GM19372 (cell line): ENCODE data around the gene PRAC2.

Experiments used
- ATAC-seq: cut with Tn5 transposase; IDR thresholded peaks from one replicate; pipeline ENCODE4 v1.9.1; 2021; ENCODE audit warnings: mild to moderate bottlenecking, low read depth, moderate library complexity; ENCODE audit not compliant: unreplicated experiment

PRAC2 gene

DNA sequence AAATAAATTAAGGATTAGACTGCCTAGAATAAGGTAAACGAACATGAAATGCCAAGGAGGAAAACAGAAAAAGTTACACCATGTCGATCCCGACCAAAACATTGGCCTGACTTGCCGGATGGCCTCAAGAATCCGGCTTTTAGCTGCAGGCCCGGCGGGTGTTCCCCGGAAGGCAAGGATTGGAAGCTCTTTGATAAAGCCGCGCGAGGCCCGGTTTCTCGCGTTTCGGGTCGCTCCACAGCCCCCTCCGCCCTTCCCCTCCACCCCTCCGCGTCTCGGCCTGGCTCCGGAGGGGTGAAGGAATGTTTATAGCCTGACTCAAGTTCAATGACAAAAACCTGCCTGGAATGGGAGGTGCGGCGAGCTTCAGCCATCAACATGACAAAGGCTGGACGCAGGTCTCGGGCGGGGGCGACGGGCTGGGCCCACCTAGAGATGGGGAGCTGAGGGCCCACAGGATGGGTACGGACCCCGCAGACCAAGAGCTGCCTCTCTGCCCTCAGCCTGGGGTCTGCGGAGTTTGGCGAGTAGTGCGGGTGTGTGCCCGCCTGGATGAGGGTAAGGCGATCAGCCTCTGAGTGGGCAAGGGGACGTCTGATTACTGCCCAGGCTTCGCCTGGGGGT lies 3.2 kb upstream of the PRAC2 start:
- ATAC-seq = no peak

DNA sequence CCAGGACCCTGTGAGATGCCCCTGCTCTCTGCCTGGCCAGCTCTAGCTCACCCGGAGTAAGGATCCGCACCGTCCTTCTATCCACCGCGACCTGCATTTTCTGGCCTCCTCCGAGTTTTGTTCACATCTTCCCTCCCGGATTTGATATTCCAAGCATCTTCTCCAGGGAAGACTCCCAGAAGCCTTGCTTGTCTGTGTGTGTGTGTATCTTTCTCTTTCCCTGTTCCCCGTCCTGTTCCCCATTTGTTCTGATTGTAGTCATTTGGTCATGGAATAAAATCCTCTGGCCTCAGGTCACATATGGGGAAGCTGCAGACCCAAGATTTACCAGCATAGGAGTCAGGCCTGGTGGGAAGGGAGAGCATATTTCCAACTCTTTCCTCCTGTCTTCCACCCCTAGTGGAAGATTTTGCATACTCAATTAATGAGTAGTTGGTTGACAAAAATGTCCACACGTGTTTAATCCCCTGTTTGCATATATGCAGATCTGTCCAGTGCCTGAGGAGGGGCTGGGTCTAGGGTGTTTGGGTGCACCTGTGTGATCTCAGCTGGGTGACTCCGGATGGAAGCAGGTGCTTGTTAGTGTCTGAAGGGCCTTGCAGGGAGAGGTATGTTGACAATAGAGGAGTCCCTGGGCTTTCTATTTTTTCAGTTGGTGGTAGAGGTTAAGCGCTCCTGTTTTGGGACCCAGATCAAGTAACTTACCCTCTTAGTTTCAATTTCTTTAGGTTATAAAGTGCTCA lies 2.5 kb upstream of the PRAC2 start:
- ATAC-seq = no peak

DNA sequence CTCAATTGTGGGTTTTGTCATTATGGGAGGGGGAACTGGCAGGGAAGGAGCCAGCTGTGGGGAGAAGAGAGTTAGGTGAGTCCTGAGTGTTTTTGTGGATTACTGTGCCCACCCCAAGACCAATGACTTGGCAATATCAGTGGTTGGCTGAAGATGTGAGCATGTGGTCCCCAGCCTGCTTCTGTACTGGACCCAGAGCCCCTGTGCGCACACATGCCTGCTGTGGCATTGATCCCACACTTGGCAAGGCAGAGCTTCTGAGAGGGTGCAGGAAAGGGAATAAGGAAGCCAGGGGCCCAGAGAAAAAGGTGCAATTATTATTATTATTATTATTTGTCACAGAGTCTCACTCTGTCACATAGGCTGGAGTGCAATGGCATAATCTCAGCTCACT lies 2.0 kb upstream of the PRAC2 start:
- ATAC-seq = no peak

DNA sequence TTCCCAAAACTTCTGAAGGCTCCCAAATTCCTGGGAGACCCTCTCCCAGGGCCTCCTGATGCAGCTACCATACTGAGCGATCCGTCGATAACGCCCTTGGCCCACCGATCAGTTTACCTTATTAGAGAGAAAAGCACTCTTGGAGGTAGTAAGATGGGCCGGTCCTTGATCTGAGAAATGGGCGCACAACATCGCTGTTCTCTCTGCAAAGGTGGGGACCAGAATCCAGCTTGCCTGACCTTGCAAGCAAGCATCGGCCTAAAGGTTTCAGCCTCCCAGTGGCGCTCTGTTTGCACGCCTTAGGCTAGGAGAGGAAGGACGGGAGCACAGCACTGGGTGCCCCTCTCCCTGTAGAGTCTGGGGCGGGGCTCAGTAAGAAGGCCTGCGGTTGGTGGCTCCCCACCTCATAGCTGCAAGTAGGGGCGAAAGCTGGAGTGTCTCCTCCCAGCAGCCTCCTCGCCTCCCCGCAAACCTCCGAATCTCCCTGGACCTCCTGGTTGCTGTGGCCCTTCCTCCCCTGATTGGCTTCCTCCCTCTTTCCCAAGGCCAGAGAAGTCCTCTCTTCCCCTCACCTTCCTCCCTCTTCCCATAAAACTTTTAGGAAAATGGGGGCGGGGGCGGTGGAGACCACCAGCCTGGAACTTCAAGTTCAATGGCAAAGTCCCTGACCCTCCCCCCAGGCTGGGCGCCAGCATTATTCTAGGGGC lies 631 bp upstream of the PRAC2 start, which contains the start of gene PRAC1:
Gene PRAC1 (minus strand): TSS at position 318 of the 707 bp plus-strand sequence. CDS start 126 bp downstream, at position 192.
- ATAC-seq = no peak

DNA sequence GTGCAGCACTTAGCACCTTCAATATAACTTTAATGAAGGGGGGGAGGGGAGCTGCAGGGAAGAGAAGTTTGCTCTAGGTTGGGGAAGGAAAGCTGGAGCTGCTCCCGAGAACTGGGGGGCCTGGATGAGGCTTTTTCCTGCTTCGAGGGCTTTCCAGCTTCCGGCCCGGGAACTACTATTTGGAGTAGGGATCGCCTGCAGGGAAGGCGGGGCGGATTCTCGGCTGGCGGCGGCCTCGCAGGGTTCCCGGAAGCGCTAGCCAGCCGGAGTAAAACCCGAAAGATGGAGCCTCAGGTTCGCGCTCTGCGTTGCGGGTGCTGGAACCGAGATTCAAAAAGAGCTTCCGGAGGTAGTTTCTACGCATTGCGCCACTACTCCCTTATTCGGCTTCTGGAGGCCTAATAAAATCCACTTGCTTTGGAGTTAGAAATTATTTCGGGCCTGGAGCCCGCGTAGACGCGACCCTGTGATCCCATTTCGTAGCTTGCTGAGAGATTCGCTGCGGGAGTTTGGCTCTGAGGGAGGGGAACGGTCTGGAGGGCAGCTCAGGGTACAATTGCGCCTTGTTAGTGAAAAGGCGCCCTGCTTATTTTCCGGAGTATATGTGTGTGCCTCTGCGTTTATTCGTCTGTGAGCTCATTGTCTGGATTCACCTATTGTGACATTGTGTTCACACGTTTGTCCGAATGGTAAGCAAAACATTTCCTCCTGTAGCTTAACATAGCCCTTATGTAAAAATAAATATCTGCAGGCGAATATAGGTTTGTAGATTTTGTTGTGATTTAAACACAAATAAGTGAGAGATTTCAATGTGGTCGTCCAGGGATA lies 652 bp downstream of the PRAC2 start:
- no peak for ATAC-seq

DNA sequence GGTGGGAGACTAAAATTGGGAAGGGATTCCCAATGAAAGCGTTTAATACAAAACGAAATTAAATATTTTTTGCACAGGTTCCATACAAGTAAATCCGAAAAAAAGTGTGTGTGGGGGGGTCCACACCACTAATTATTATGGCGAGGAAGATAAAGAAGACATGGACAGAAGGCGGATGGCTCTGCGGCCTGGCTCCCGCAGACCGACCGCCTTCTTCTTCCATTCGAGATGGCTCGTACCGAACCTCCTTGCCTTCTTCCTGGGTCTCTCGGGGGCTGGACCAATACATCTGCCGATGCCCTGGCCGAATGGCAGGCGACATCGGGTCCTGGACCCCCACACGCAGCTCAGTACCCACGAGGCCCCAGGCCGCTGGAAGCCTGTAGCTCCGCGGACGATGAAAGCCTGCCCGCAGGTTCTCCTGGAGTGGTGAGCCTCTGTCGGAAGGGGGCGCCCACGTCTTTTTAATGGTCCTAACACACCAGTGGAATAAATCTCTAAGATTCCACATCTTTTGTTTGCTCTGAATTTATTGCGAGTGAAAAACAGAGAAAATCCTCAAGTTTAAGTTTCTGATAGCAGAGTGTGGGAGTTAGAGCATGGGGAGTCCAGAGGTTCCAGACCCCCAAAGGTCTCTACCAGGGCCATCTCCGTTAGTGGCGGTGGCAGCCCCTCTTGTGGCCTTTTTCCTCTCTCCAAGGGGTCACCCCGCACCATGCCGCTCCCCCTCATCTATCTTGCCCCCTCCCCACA lies 1.4 kb downstream of the PRAC2 start:
- no peak for ATAC-seq

DNA sequence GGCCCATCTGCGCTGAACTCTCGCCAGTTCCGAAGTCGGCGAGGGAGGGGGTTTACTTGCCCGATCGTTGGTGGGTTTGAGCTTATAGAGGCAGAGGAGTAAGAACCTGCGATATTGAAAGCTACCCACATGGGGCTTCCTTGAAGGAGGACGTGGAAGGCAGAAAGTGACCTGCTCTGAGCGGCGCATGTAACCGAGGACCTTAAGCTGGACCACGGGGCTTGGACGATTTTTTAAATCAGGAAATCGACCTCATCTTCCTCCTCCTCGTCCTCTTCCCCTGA lies 2.0 kb downstream of the PRAC2 start:
- no peak for ATAC-seq

DNA sequence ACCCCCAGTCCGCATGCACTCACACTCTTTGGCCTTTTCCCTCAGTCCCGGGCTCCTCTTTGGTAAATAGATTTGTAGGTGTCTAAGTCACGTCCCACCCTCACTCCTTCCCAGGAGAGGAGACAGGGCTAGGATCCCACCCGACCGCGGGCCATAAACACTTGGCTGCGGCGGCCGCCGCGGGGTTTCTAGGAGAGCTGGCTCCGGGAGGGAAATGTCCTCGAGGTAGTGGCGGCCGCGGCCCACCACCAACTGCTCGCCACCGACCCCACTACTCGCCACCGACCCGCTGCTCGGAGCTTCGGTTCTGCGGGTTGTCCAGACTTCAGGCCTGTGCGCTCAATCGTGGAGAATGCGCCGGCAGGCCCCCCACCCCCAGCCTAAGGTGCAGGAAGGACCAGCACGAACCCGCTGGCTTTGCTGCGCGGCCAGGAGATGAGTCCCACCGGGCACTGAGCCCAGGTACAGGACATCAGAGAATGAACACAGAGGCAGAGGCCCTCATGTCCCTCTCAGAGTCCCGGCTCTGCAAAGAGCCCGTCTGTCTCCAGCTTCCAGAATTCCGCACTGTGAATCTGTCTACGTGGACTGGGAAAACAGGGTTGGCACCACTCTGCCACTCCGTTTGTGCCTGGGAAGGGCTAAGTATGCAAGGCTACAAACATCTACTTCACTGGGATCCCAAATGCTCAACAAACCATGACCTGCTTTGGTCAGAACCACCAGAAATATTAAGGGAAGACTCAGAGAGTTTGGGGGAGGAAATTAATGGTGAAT lies 2.5 kb downstream of the PRAC2 start:
- ATAC-seq = no peak

DNA sequence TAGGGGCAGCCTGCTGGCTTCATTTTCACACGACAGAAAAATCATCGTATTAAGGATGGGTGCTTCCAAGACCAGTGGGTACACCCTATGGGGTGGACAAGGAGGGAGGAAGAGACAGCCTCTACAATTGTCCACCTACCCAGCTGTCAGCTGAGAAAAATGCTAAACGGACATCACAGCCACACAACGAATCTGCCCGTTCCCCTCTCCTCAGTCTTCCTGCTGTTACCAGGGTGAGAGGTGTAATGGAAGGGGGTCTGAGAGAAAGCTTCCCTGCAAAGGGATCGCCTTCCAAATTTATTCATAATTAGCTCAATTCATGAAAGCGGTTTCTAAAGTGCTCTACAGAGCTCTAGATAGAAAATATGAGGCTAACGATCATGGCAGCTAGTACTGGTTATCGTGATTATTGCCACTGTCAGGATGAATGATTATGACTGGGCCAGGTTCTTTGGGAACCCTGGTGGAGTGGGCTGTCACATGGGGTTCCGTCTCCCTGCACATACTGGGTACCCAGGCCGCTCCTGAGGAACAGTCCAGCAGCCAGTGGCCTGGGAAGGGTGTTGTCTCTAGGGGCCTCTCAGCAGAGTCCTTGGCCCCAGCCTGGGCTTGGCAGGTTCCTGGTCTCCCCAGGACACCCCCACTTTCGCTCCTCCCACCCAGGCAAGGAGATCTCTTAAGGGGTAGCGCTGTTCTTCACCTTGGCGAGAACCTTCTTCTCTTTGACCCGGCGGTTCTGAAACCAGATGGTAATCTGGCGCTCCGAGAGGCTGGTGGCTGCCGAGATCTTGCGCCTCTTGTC lies 3.3 kb downstream of the PRAC2 start:
- ATAC-seq = no peak

DNA sequence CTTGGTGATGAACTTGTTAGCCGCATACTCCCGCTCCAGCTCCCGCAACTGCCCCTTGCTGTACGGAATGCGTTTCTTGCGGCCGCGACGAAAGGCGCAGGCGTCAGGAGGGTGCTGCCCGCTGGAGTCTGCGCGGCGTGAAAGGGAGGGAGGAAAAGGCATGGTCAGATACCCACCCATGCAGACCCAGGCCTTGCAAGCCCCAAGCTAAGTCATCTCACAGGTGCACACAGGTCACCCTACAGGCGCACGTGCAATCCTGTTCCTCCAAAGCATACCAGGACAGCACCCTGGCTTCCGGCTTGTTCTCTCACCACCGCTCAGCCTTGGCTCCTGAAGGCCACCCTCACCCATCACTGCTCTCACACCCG lies 3.9 kb downstream of the PRAC2 start:
- no peak for ATAC-seq

DNA sequence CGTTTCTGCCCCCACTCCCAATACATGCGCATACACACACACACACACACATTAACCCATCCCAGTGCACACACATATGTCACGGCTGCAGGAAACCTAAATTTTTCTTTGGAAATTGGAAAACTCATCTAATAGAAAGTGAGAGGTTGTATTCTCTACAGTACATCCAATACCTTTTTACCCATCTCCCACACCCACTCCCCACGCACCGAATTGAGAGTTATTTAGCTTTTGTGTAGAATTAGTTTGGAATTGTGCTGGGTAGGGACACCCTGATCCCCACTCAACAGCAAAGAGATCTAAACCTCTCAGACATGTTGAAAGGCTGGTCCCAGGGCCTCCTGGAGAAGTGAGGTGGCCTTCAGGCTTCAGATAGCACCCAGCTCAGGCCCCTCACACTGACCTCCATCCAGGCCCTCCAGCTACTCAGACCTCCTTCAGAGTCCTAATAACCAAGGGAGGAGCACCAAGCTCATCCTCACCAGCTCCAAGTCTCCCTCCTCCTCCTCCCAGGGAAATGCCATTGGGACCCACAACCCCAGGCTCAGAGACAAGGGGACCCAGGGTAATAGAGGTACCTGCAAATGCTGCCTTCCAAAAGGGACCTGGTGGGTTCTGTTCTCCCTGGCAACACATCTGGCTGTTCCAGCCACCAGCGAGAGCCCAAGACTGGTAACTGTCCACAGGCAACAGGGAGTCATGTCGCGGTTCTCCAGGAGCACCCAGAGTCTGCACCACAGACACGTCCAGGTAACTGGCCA lies 4.6 kb downstream of the PRAC2 start:
- ATAC-seq = no peak

DNA sequence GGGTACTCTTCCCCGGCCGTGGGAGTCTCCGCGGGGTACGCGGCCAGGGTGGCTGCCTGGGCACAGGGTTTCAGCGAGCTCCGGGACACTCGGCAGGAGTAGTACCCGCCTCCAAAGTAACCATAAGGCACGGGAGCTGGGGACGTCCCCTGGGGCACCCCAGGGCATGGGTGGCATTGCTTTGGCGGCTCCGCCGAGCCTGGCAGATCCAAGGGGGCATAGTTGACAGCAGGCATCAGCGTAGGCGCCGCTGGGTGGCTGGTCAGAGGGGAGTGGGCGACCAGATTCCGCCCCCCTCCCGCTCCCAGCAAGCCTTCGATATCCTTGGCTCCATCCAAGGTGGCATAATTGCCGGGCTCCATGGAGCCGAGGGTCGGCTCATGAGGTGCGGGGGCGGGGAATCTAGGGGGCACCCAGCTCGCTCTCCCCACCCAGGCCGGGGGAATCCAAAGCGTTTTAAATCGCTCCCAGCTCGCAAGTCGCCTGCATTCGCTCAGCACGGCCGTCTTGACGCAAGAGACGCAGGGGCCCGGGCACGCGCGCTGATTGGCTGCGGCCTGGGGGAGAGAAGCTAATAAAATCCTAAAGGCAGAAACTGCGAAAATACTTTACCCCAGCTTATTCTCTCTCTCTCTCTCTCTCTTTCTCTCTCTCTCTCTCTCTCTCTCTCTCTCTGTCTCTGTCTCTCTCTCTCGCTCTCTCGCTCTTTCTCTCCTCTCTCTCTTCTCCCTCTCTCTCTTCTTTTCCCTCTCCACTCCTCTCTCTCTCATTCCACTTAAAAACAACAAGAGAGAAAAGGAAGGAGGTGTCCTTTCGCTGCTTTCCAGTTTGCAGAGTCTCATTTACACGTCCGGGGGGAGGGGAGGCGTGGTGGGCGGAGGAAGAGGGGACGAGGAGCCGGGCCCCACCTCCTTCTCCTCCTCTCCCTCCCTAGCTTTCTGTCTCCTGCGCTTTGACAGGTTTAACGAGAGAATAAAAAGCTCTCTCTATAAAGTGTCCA lies 5.5 kb downstream of the PRAC2 start, which contains the start of gene HOXB13:
Gene HOXB13 (minus strand): TSS at position 519 of the 1,000 bp plus-strand sequence. CDS start 157 bp downstream, at position 362.
- no peak for ATAC-seq

DNA sequence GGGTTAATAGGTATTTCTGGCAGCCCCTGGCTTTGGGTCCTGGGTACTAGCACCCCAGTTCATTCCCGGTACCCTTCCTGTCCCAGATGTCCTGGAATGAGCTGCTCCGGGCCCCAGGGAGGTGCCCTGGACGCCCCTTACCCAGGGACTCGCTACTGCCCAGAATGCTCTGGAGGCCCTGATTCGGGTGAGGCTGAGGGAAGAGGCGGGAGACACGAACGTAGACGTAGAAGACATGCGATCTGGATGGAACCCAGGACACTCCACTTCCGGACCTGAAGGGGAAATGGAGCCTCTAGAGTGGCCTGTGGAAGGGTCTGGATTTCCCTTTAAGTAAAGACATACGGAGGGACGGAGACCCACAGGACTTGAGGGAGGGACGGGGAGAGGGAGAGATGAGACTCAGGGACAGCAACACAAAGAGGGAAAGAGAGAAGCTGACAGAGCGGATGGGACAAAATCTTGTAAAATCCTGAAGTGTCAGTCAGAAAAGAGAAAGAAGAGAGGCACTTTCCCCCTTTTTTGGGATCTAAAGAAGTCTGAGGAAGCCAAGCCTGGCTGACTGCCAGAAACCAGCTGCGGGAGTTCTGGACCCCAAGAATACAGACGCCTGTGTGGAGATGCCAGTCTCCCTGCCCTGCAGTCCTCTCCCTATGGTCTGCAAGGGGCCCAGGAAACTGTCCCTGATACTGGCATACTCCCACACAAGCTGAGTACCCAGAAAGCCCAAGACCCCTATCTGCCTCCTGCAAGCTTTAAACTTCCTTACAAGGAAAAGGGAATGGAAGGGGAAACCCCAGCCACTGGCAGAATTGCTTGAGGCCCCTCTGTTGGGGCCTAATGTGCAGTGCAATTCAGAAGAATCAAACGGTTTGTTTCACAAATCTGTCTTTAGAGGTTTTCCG lies 6.6 kb downstream of the PRAC2 start:
- ATAC-seq = no peak

DNA sequence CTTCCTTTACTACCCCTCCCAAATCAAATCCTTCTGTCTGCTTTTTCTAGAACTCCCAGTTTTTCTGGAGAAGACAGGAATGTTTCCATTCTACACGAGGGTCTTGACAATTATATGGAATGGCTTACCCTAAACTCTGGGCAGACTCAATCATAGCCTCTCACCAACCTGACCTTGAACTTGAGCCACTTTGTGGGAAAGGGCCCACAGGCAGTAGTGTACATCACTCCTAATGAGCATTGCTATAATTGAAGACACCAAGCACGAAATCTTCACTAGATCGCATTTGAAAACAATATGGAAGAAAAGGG lies 7.2 kb downstream of the PRAC2 start:
- no peak for ATAC-seq

DNA sequence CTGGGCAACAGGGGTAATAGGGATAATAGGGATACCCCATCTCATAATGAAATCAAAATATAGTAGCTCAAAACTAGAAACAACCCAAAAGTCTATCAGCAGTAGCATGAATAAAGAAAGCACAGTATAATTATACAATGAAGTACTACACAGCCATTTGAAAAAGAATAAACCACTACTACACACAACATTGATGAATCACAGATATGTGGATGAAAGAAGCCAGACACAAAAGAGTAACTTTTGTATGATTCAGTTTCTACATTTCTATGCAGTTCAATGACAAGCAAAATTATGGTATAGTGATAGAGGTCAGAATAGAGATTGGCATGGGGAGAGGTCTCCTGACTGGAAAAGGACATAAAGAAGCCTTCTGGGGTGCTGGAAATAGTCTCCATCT lies 8.4 kb downstream of the PRAC2 start:
- no peak for ATAC-seq
